ENCODE measurements around the gene PLA2G4A. TPM values are rescaled to one million over a fixed set of nuclear protein-coding genes. Genes with fewer than 3 reads are reported as not detected.
A peak's percentile ranks its signal among the peaks of the same experiment; 100 is the strongest.

PLA2G4A gene
- total RNA-seq, 1 experiment from 2014 or later: 10.6 TPM

- DNase-seq (ENCODE audit: low spot score): no peak
Observed at GRCh38 chr1:186831168-186831567, 2.4 kb downstream of the PLA2G4A start.

GRCh38 chr1:186834399-186834958, 5.7 kb downstream of the PLA2G4A start:
- no peak for DNase-seq (ENCODE audit: low spot score)

- DNase-seq (ENCODE audit: low spot score): no peak
Observed at GRCh38 chr1:186835448-186835847, 6.7 kb downstream of the PLA2G4A start.

GRCh38 chr1:186837806-186838205, 9.1 kb downstream of the PLA2G4A start:
- peak; percentile 46 for DNase-seq (ENCODE audit: low spot score)

- DNase-seq (ENCODE audit: low spot score): peak; percentile 96
Observed at GRCh38 chr1:186838380-186839040, 9.8 kb downstream of the PLA2G4A start.

- DNase-seq (ENCODE audit: low spot score): peak; percentile 33
Observed at GRCh38 chr1:186839041-186839400, 10.3 kb downstream of the PLA2G4A start.

GRCh38 chr1:186841599-186841998, 12.8 kb downstream of the PLA2G4A start:
- peak; percentile 70 for DNase-seq (ENCODE audit: low spot score)

- DNase-seq (ENCODE audit: low spot score): peak; percentile 80
Observed at GRCh38 chr1:186842547-186842946, 13.8 kb downstream of the PLA2G4A start.

- no peak for DNase-seq (ENCODE audit: low spot score)
Observed at GRCh38 chr1:186843226-186843625, 14.5 kb downstream of the PLA2G4A start.

GRCh38 chr1:186843931-186844330, 15.2 kb downstream of the PLA2G4A start:
- DNase-seq (ENCODE audit: low spot score): no peak

GRCh38 chr1:186845576-186846210, 16.9 kb downstream of the PLA2G4A start:
- DNase-seq (ENCODE audit: low spot score): no peak

GRCh38 chr1:186848509-186849130, 19.9 kb downstream of the PLA2G4A start:
- DNase-seq (ENCODE audit: low spot score): peak; percentile 78

GRCh38 chr1:186849271-186849671, 20.5 kb downstream of the PLA2G4A start:
- DNase-seq (ENCODE audit: low spot score): peak; percentile 40

GRCh38 chr1:186849826-186850225, 21.1 kb downstream of the PLA2G4A start:
- no peak for DNase-seq (ENCODE audit: low spot score)

GRCh38 chr1:186854102-186854501, 25.4 kb downstream of the PLA2G4A start:
- no peak for DNase-seq (ENCODE audit: low spot score)

- DNase-seq (ENCODE audit: low spot score): no peak
Observed at GRCh38 chr1:186858923-186859322, 30.2 kb downstream of the PLA2G4A start.

GRCh38 chr1:186859995-186860394, 31.2 kb downstream of the PLA2G4A start:
- DNase-seq (ENCODE audit: low spot score): no peak

- DNase-seq (ENCODE audit: low spot score): no peak
Observed at GRCh38 chr1:186864296-186864695, 35.5 kb downstream of the PLA2G4A start.

- DNase-seq (ENCODE audit: low spot score): no peak
Observed at GRCh38 chr1:186865253-186865652, 36.5 kb downstream of the PLA2G4A start.

GRCh38 chr1:186865857-186866256, 37.1 kb downstream of the PLA2G4A start:
- DNase-seq (ENCODE audit: low spot score): no peak

- DNase-seq (ENCODE audit: low spot score): no peak
Observed at GRCh38 chr1:186869526-186870228, 40.9 kb downstream of the PLA2G4A start.

- DNase-seq (ENCODE audit: low spot score): no peak
Observed at GRCh38 chr1:186871784-186872183, 43.0 kb downstream of the PLA2G4A start.

All from HT-29 (cell line).